Effector memory CD4-positive, alpha-beta T cell (primary cell): ENCODE data around the gene GRIP1.

ENCODE experiments used
- DNase-seq, 3 donors: peaks; one replicate each; pipeline ENCODE4 v3.0.0-alpha.2; 2020
- H3K27ac ChIP-seq: 2 replicates; pipeline ENCODE4 v1.7.0; 2013; ENCODE audit warnings: mild to moderate bottlenecking, low read length, moderate library complexity; ENCODE audit not compliant: insufficient read depth, poor library complexity, severe bottlenecking
- H3K27me3 ChIP-seq: replicated peaks from 2 replicates; pipeline ENCODE4 v1.7.0; 2013; ENCODE audit warnings: mild to moderate bottlenecking, low read length; ENCODE audit not compliant: insufficient read depth, control insufficient read depth, poor library complexity, severe bottlenecking
- H3K36me3 ChIP-seq: 2 replicates; pipeline ENCODE4 v1.7.0; 2013; ENCODE audit warnings: mild to moderate bottlenecking, low read length, moderate library complexity; ENCODE audit not compliant: control insufficient read depth, insufficient read depth
- H3K4me1 ChIP-seq: 2 replicates; pipeline ENCODE4 v1.7.0; 2013; ENCODE audit warnings: low read length, mild to moderate bottlenecking; ENCODE audit not compliant: control insufficient read depth, insufficient read depth, poor library complexity, severe bottlenecking
- H3K4me3 ChIP-seq: 2 replicates; pipeline ENCODE4 v1.7.0; 2013; ENCODE audit warnings: low read length, low read depth, mild to moderate bottlenecking; ENCODE audit not compliant: insufficient read depth, poor library complexity, severe bottlenecking
- H3K9me3 ChIP-seq: 2 replicates; pipeline ENCODE4 v1.7.0; 2013; ENCODE audit warnings: mild to moderate bottlenecking, low read length, moderate library complexity; ENCODE audit not compliant: control insufficient read depth

The GRIP1 gene

GRCh38 chr12:66669541-66669940 is 9.3 kb downstream of the GRIP1 start:
- Histone ChIP-seq H3K27ac (no peak overlapping the region), H3K4me1 (no peaks in the 10 kb centered on the region)

GRCh38 chr12:66668311-66668710 is 10.6 kb downstream of the GRIP1 start:
- DNase-seq, result no peak
- Histone ChIP-seq H3K27ac (no peak overlapping the region), H3K9me3 (no peaks in the 10 kb centered on the region)

More at GRCh38 chr12:66669541-66669940, 9.3 kb downstream of the GRIP1 start:
- Histone ChIP-seq H3K27me3 (peaks cover 6% of the 10 kb centered on the region), H3K9me3 (no peaks in the 10 kb centered on the region), H3K36me3 (no peaks in the 10 kb centered on the region), H3K4me3 (no peak overlapping the region)
- DNase-seq, result no peak

GRCh38 chr12:66667906-66668305 is 11.0 kb downstream of the GRIP1 start:
- peaks cover 6% of the 10 kb centered on the region for H3K27me3 ChIP-seq
- no peaks in the 10 kb centered on the region for H3K9me3 ChIP-seq
- no peak overlapping the region for H3K4me3 ChIP-seq
- H3K36me3 ChIP-seq, result no peaks in the 10 kb centered on the region
- no peak overlapping the region for H3K27ac ChIP-seq
- DNase-seq, result no peak
- H3K4me1 ChIP-seq, result no peaks in the 10 kb centered on the region

More at GRCh38 chr12:66668311-66668710, 10.6 kb downstream of the GRIP1 start:
- H3K36me3 ChIP-seq, result no peaks in the 10 kb centered on the region
- no peaks in the 10 kb centered on the region for H3K4me1 ChIP-seq
- H3K27me3 ChIP-seq, result peaks cover 6% of the 10 kb centered on the region
- H3K4me3 ChIP-seq, result no peak overlapping the region

- peaks cover 4% of the 10 kb centered on the region for H3K27me3 ChIP-seq
- no peaks in the 10 kb centered on the region for H3K36me3 ChIP-seq
- H3K4me3 ChIP-seq, result no peak overlapping the region
- no peak overlapping the region for H3K27ac ChIP-seq
- no peaks in the 10 kb centered on the region for H3K9me3 ChIP-seq
- no peak for DNase-seq
- no peaks in the 10 kb centered on the region for H3K4me1 ChIP-seq
Observed at GRCh38 chr12:66666481-66666880, 12.4 kb downstream of the GRIP1 start.

- Histone ChIP-seq H3K4me3 (no peak overlapping the region), H3K36me3 (no peaks in the 10 kb centered on the region), H3K4me1 (no peaks in the 10 kb centered on the region), H3K27ac (no peak overlapping the region), H3K27me3 (peaks cover 2% of the 10 kb centered on the region), H3K9me3 (no peaks in the 10 kb centered on the region)
- DNase-seq, result no peak
Observed at GRCh38 chr12:66665435-66665985, 13.4 kb downstream of the GRIP1 start.

- no peak overlapping the region for H3K27ac ChIP-seq
- no peaks in the 10 kb centered on the region for H3K36me3 ChIP-seq
- DNase-seq, result no peak
- no peaks in the 10 kb centered on the region for H3K4me1 ChIP-seq
- no peaks in the 10 kb centered on the region for H3K9me3 ChIP-seq
- H3K4me3 ChIP-seq, result no peak overlapping the region
- peaks cover 2% of the 10 kb centered on the region for H3K27me3 ChIP-seq
Observed at GRCh38 chr12:66664076-66664475, 14.8 kb downstream of the GRIP1 start.

GRCh38 chr12:66663611-66664010 is 15.3 kb downstream of the GRIP1 start:
- H3K27me3 ChIP-seq, result peaks cover 2% of the 10 kb centered on the region
- H3K27ac ChIP-seq, result no peak overlapping the region
- H3K4me1 ChIP-seq, result no peaks in the 10 kb centered on the region
- no peaks in the 10 kb centered on the region for H3K9me3 ChIP-seq
- H3K36me3 ChIP-seq, result no peaks in the 10 kb centered on the region
- no peak for DNase-seq
- no peak overlapping the region for H3K4me3 ChIP-seq

- Histone ChIP-seq H3K27ac (no peak overlapping the region), H3K27me3 (no peaks in the 10 kb centered on the region)
Observed at GRCh38 chr12:66662729-66663128, 16.1 kb downstream of the GRIP1 start.

GRCh38 chr12:66662179-66662578 is 16.7 kb downstream of the GRIP1 start:
- H3K36me3 ChIP-seq, result no peaks in the 10 kb centered on the region
- no peaks in the 10 kb centered on the region for H3K9me3 ChIP-seq
- H3K4me3 ChIP-seq, result no peak overlapping the region
- no peak for DNase-seq
- H3K27ac ChIP-seq, result no peak overlapping the region
- no peaks in the 10 kb centered on the region for H3K4me1 ChIP-seq
- no peaks in the 10 kb centered on the region for H3K27me3 ChIP-seq

More at GRCh38 chr12:66662729-66663128, 16.1 kb downstream of the GRIP1 start:
- Histone ChIP-seq H3K36me3 (no peaks in the 10 kb centered on the region), H3K9me3 (no peaks in the 10 kb centered on the region), H3K4me1 (no peaks in the 10 kb centered on the region), H3K4me3 (no peak overlapping the region)
- DNase-seq, result no peak

- no peak for DNase-seq
- Histone ChIP-seq H3K27ac (no peak overlapping the region), H3K4me3 (no peak overlapping the region), H3K9me3 (no peaks in the 10 kb centered on the region), H3K27me3 (no peaks in the 10 kb centered on the region), H3K36me3 (no peaks in the 10 kb centered on the region), H3K4me1 (no peaks in the 10 kb centered on the region)
Observed at GRCh38 chr12:66661357-66661756, 17.5 kb downstream of the GRIP1 start.
